HEK293 (cell line): Measurements from ENCODE around the gene RNF151.

Source experiments
- CTCF ChIA-PET: fragments of 350-600 bp; formaldehyde crosslinking; extraction: SDS; loops from one replicate; lab custom pipeline; 2021; ENCODE audit warnings: antibody characterized with exemption; lab: Yijun Ruan, JAX
- POLR2A ChIA-PET: fragments of 300-600 bp; formaldehyde crosslinking; extraction: SDS; loops from one replicate; lab custom pipeline; 2020; ENCODE audit warnings: antibody characterized with exemption, inconsistent platforms; lab: Yijun Ruan, JAX
- H3K27ac ChIP-seq: fragments of 200-500 bp; sonication (Bioruptor generic); 2 replicates; pipeline ENCODE4 v1.5.1; 2014; ENCODE audit warnings: low read depth, low read length, control low read depth, inconsistent platforms; ENCODE audit errors: extremely low read depth
- H3K36me3 ChIP-seq, 2 experiments: fragments of 200-500 bp in 1 of 2; sonication (Bioruptor generic) in 1 of 2; 1 replicate in 1 of 2; 2 replicates in 1 of 2; pipeline ENCODE4 v1.5.1; 2014 to 2017; ENCODE audit warnings: inconsistent platforms in 2 of 2, low read length in 2 of 2; ENCODE audit not compliant: control insufficient read depth in 2 of 2, insufficient read depth in 1 of 2
- H3K4me1 ChIP-seq: fragments of 200-500 bp; sonication (Bioruptor generic); 2 replicates; pipeline ENCODE4 v1.5.1; 2014; ENCODE audit warnings: mild to moderate bottlenecking, low read length, inconsistent platforms; ENCODE audit not compliant: control insufficient read depth, insufficient read depth
- H3K4me3 ChIP-seq: 2 replicates; pipeline ENCODE4 v1.5.1; 2011; ENCODE audit warnings: low read depth, mild to moderate bottlenecking, control low read depth, low read length, moderate library complexity
- H3K9me3 ChIP-seq: fragments of 200-500 bp; sonication (Bioruptor generic); 2 replicates; pipeline ENCODE4 v1.5.1; 2014; ENCODE audit warnings: low read depth, low read length, inconsistent platforms; ENCODE audit not compliant: control insufficient read depth, insufficient read depth
- GLIS1 ChIP-seq: fragments of 450-650 bp; formaldehyde crosslinking; IDR thresholded peaks from 2 replicates; pipeline ENCODE4 v1.5.1; 2016; ENCODE audit warnings: missing biosample characterization, missing genetic modification characterization
- KLF10 ChIP-seq: fragments of 450-650 bp; IDR thresholded peaks from 2 replicates; pipeline ENCODE4 v1.5.1; 2018; ENCODE audit warnings: missing biosample characterization, mild to moderate bottlenecking, missing genetic modification characterization
- KLF16 ChIP-seq: fragments of 450-650 bp; formaldehyde crosslinking; IDR thresholded peaks from 2 replicates; pipeline ENCODE4 v1.5.1; 2017; ENCODE audit warnings: missing biosample characterization, missing genetic modification characterization
- MEIS1 ChIP-seq: sonication (generic); formaldehyde crosslinking; IDR thresholded peaks from 2 replicates; pipeline ENCODE4 v1.8.1; 2022; ENCODE audit warnings: missing genetic modification reagents, mild to moderate bottlenecking, borderline replicate concordance
- PBX3 ChIP-seq: sonication (generic); formaldehyde crosslinking; IDR thresholded peaks from 2 replicates; pipeline ENCODE4 v1.8.1; 2022; ENCODE audit warnings: mild to moderate bottlenecking, moderate library complexity, missing genetic modification reagents
- TRIM28 ChIP-seq: IDR thresholded peaks from 2 replicates; pipeline ENCODE4 v1.6.1; 2011; ENCODE audit warnings: low read length, control low read depth, borderline replicate concordance
- ZBTB17 ChIP-seq: fragments of 450-650 bp; formaldehyde crosslinking; IDR thresholded peaks from 2 replicates; pipeline ENCODE4 v1.5.1; 2016; ENCODE audit warnings: missing biosample characterization, missing genetic modification characterization
- ZBTB20 ChIP-seq: fragments of 450-650 bp; formaldehyde crosslinking; IDR thresholded peaks from 2 replicates; pipeline ENCODE4 v1.5.1; 2016; ENCODE audit warnings: missing biosample characterization, missing genetic modification characterization
- ZBTB8A ChIP-seq: fragments of 450-650 bp; formaldehyde crosslinking; IDR thresholded peaks from 2 replicates; pipeline ENCODE4 v1.5.1; 2016; ENCODE audit warnings: missing biosample characterization, missing genetic modification characterization
- ZIC2 ChIP-seq: fragments of 450-650 bp; formaldehyde crosslinking; IDR thresholded peaks from 2 replicates; pipeline ENCODE4 v1.5.1; 2016; ENCODE audit warnings: missing biosample characterization, missing genetic modification characterization
- ZNF10 ChIP-seq: fragments of 450-650 bp; formaldehyde crosslinking; IDR thresholded peaks from 2 replicates; pipeline ENCODE4 v1.5.1; 2017; ENCODE audit warnings: missing biosample characterization, missing genetic modification characterization
- ZNF174 ChIP-seq: fragments of 450-650 bp; formaldehyde crosslinking; IDR thresholded peaks from 2 replicates; pipeline ENCODE4 v1.5.0; 2017; ENCODE audit warnings: missing biosample characterization, mild to moderate bottlenecking, missing genetic modification characterization
- ZNF211 ChIP-seq: fragments of 450-650 bp; formaldehyde crosslinking; IDR thresholded peaks from 2 replicates; pipeline ENCODE4 v1.5.1; 2016; ENCODE audit warnings: low read depth, missing biosample characterization, missing genetic modification characterization
- ZNF335 ChIP-seq: fragments of 450-650 bp; formaldehyde crosslinking; conservative IDR thresholded peaks from 2 replicates; pipeline ENCODE4 v1.5.1; 2016; ENCODE audit warnings: missing biosample characterization, missing genetic modification characterization
- ZNF398 ChIP-seq: fragments of 450-650 bp; formaldehyde crosslinking; IDR thresholded peaks from 2 replicates; pipeline ENCODE4 v1.5.1; 2017; ENCODE audit warnings: missing biosample characterization, missing genetic modification characterization
- ZNF416 ChIP-seq: fragments of 450-650 bp; formaldehyde crosslinking; IDR thresholded peaks from 2 replicates; pipeline ENCODE4 v1.5.1; 2016; ENCODE audit warnings: missing biosample characterization, missing genetic modification characterization
- ZNF560 ChIP-seq: fragments of 450-650 bp; formaldehyde crosslinking; IDR thresholded peaks from 2 replicates; pipeline ENCODE4 v1.5.1; 2017; ENCODE audit warnings: missing biosample characterization, missing genetic modification characterization, borderline replicate concordance
- ZNF561 ChIP-seq: fragments of 450-650 bp; IDR thresholded peaks from 2 replicates; pipeline ENCODE4 v1.5.1; 2018; ENCODE audit warnings: missing biosample characterization, missing genetic modification characterization, borderline replicate concordance
- ZNF600 ChIP-seq: fragments of 450-650 bp; formaldehyde crosslinking; IDR thresholded peaks from 2 replicates; pipeline ENCODE4 v1.5.1; 2016; ENCODE audit warnings: missing biosample characterization, missing genetic modification characterization
- ZNF610 ChIP-seq: fragments of 450-650 bp; formaldehyde crosslinking; IDR thresholded peaks from 2 replicates; pipeline ENCODE4 v1.5.1; 2016; ENCODE audit warnings: missing biosample characterization, missing genetic modification characterization, borderline replicate concordance
- ZNF701 ChIP-seq: fragments of 450-650 bp; formaldehyde crosslinking; IDR thresholded peaks from 2 replicates; pipeline ENCODE4 v1.5.1; 2016; ENCODE audit warnings: missing biosample characterization, missing genetic modification characterization
- ZNF837 ChIP-seq: fragments of 450-650 bp; formaldehyde crosslinking; IDR thresholded peaks from 2 replicates; pipeline ENCODE4 v1.5.1; 2016; ENCODE audit warnings: missing biosample characterization, missing genetic modification characterization
- TF ChIP-seq, protein P1 (sequence below): fragments of 450-650 bp; formaldehyde crosslinking; IDR thresholded peaks from 2 replicates; pipeline ENCODE4 v1.5.1; 2016; ENCODE audit warnings: missing biosample characterization, missing genetic modification characterization

The RNF151 gene

GRCh38 chr16:1923299-1924034 is 43.2 kb upstream of the RNF151 start (continued):
- peak; percentile 91 for TF ChIP-seq ZNF398 (tag by site-specific recombination)
- no peak for TF ChIP-seq ZNF211 (tag by site-specific recombination)
- TF ChIP-seq ZNF701 (tag by site-specific recombination), result no peak
- TF ChIP-seq TRIM28, result 0 out of 2 replicates have a peak, but pooled peaks have one; percentile 16
- TF ChIP-seq KLF16 (tag by site-specific recombination), result peak; percentile 77
- TF ChIP-seq ZNF600 (tag by site-specific recombination), result peak; percentile 48; the same call in 1 of the 2 replicates
- peak; percentile 51 for TF ChIP-seq ZBTB8A (tag by site-specific recombination)
- peak; percentile 68 for TF ChIP-seq KLF10 (tag by site-specific recombination)
- TF ChIP-seq GLIS1 (tag by site-specific recombination), result peak; percentile 89
- TF ChIP-seq ZNF610 (tag by site-specific recombination), result 0 out of 2 replicates have a peak, but pooled peaks have one; percentile 66
- TF ChIP-seq ZNF174 (tag by site-specific recombination), result no peak
- TF ChIP-seq, protein P1, sequence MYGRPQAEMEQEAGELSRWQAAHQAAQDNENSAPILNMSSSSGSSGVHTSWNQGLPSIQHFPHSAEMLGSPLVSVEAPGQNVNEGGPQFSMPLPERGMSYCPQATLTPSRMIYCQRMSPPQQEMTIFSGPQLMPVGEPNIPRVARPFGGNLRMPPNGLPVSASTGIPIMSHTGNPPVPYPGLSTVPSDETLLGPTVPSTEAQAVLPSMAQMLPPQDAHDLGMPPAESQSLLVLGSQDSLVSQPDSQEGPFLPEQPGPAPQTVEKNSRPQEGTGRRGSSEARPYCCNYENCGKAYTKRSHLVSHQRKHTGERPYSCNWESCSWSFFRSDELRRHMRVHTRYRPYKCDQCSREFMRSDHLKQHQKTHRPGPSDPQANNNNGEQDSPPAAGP (tag by site-specific recombination), result 0 out of 2 replicates have a peak, but pooled peaks have one; percentile 47
- TF ChIP-seq ZBTB20 (tag by site-specific recombination), result peak; percentile 26; the same call in 1 of the 2 replicates
- TF ChIP-seq ZNF561, result peak; percentile 74; the same call in 1 of the 2 replicates
- TF ChIP-seq ZNF335 (tag by site-specific recombination), result peak; percentile 80
- no peak for TF ChIP-seq ZNF10 (tag by site-specific recombination)
- TF ChIP-seq PBX3 (CRISPR knock-in tag), result 0 out of 2 replicates have a peak, but pooled peaks have one; percentile 25

DNA sequence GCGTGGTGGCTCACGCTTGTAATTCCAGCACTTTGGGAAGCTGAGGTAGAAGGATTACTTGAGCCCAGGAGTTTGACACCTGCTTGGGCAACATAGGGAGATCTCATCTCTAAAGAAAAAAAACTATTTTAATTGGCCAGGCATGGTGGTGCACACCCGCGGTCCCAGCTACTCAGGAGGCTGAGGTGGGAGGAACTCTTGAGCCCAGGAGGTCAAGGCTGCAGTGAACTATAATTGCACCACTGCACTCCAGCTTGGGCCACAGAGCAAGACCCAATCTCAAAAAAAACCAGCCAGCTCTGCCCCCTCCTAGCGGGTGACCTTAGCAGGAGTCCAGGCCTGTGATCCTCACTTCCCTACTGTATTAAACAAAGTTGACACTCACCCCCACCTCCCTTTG is 42.6 kb upstream of the RNF151 start:
- Histone ChIP-seq H3K4me1 (no peaks in the 10 kb centered on the region; the same call in 1 of the 2 replicates), H3K27ac (no peak overlapping the region; the same call in 1 of the 2 replicates), H3K4me3 (no peak overlapping the region), H3K36me3 (no peaks in the 10 kb centered on the region), H3K9me3 (no peaks in the 10 kb centered on the region)
- ChIA-PET POLR2A (interaction anchor here (0.8 to 1.7 kb wide), 7 partner anchors 15 to 218 kb away, joined by 3 to 14 read pairs (median 4); partner anchors contain the start of genes MAPK8IP3, MSRB1, NUBP2 and RPS2), CTCF (interaction anchor here (0.6 to 2.0 kb wide), 19 partner anchors 8 to 678 kb away, joined by 3 to 14 read pairs (median 4); partner anchors contain the start of gene FAHD1)
- TF ChIP-seq ZNF560 (tag by site-specific recombination) (no peak), ZBTB17 (tag by site-specific recombination) (no peak), MEIS1 (CRISPR knock-in tag) (no peak), ZNF416 (tag by site-specific recombination) (no peak), ZIC2 (tag by site-specific recombination) (peak; percentile 12; the same call in 1 of the 2 replicates), ZNF837 (tag by site-specific recombination) (no peak)
